ENCODE measurements around the gene TSPAN16.

DNA sequence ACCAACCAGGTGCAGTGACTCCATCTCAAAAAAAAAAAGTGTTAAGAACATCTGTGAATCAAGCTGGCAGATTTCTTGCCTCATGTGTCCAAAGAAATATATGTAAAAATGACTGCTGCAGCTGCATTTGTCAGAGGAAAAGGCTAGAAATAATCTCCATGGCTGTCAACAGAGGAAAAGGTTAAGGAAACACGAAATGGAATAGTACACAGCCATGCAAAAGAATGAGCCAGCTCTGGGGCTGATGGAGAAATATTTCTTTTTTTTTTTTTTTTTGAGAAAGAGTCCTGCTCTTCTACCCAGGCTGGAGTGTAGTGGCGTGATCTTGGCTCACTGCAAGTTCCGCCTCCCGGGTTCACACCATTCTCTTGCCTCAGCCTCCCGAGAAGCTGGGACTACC, 36.9 kb downstream of the TSPAN16 start:
- TF ChIP-seq ZNF169 (tag by site-specific recombination; IDR thresholded peaks at IDR 0.05) (no peak), ZNF561 (tag by site-specific recombination; IDR thresholded peaks at IDR 0.05; ENCODE audit: borderline replicate concordance) (no peak), ZNF23 (tag by site-specific recombination; IDR thresholded peaks at IDR 0.05; ENCODE audit: borderline replicate concordance) (no peak), ZNF132 (tag by site-specific recombination; IDR thresholded peaks at IDR 0.05; ENCODE audit: borderline replicate concordance) (no peak), KLF9 (tag by site-specific recombination; IDR thresholded peaks at IDR 0.05; ENCODE audit: low read depth) (no peak), ZNF335 (tag by site-specific recombination; conservative IDR thresholded peaks at IDR 0.05) (no peak), ZNF701 (tag by site-specific recombination; IDR thresholded peaks at IDR 0.05) (no peak), ZNF24 (tag by site-specific recombination; IDR thresholded peaks at IDR 0.05) (no peak)
- TF ChIP-seq, protein P1, sequence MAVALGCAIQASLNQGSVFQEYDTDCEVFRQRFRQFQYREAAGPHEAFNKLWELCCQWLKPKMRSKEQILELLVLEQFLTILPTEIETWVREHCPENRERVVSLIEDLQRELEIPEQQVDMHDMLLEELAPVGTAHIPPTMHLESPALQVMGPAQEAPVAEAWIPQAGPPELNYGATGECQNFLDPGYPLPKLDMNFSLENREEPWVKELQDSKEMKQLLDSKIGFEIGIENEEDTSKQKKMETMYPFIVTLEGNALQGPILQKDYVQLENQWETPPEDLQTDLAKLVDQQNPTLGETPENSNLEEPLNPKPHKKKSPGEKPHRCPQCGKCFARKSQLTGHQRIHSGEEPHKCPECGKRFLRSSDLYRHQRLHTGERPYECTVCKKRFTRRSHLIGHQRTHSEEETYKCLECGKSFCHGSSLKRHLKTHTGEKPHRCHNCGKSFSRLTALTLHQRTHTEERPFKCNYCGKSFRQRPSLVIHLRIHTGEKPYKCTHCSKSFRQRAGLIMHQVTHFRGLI (tag by site-specific recombination; IDR thresholded peaks at IDR 0.05), result no peak
- TF ChIP-seq, protein P2, sequence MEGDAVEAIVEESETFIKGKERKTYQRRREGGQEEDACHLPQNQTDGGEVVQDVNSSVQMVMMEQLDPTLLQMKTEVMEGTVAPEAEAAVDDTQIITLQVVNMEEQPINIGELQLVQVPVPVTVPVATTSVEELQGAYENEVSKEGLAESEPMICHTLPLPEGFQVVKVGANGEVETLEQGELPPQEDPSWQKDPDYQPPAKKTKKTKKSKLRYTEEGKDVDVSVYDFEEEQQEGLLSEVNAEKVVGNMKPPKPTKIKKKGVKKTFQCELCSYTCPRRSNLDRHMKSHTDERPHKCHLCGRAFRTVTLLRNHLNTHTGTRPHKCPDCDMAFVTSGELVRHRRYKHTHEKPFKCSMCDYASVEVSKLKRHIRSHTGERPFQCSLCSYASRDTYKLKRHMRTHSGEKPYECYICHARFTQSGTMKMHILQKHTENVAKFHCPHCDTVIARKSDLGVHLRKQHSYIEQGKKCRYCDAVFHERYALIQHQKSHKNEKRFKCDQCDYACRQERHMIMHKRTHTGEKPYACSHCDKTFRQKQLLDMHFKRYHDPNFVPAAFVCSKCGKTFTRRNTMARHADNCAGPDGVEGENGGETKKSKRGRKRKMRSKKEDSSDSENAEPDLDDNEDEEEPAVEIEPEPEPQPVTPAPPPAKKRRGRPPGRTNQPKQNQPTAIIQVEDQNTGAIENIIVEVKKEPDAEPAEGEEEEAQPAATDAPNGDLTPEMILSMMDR (tag by site-specific recombination; IDR thresholded peaks at IDR 0.05), result no peak
- TF ChIP-seq, protein P3, sequence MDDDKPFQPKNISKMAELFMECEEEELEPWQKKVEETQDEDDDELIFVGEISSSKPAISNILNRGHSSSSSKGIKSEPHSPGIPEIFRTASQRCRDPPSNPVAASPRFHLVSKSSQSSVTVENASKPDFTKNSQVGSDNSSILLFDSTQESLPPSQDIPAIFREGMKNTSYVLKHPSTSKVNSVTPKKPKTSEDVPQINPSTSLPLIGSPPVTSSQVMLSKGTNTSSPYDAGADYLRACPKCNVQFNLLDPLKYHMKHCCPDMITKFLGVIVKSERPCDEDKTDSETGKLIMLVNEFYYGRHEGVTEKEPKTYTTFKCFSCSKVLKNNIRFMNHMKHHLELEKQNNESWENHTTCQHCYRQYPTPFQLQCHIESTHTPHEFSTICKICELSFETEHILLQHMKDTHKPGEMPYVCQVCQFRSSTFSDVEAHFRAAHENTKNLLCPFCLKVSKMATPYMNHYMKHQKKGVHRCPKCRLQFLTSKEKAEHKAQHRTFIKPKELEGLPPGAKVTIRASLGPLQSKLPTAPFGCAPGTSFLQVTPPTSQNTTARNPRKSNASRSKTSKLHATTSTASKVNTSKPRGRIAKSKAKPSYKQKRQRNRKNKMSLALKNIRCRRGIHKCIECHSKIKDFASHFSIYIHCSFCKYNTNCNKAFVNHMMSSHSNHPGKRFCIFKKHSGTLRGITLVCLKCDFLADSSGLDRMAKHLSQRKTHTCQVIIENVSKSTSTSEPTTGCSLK (tag by site-specific recombination; IDR thresholded peaks at IDR 0.05), result no peak
- TF ChIP-seq, protein P4, sequence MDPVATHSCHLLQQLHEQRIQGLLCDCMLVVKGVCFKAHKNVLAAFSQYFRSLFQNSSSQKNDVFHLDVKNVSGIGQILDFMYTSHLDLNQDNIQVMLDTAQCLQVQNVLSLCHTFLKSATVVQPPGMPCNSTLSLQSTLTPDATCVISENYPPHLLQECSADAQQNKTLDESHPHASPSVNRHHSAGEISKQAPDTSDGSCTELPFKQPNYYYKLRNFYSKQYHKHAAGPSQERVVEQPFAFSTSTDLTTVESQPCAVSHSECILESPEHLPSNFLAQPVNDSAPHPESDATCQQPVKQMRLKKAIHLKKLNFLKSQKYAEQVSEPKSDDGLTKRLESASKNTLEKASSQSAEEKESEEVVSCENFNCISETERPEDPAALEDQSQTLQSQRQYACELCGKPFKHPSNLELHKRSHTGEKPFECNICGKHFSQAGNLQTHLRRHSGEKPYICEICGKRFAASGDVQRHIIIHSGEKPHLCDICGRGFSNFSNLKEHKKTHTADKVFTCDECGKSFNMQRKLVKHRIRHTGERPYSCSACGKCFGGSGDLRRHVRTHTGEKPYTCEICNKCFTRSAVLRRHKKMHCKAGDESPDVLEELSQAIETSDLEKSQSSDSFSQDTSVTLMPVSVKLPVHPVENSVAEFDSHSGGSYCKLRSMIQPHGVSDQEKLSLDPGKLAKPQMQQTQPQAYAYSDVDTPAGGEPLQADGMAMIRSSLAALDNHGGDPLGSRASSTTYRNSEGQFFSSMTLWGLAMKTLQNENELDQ (tag by site-specific recombination; IDR thresholded peaks at IDR 0.05; ENCODE audit: low read depth), result no peak
